Stimulated activated naive CD8-positive, alpha-beta T cell treated with anti-CD3 and anti-CD28 coated beads, Interleukin-15, Interleukin-2, amounts not matched to agents 100 ng/mL and 50 ng/mL, for 24 hours (primary cell): Measurements from ENCODE around the gene STH.
A peak's percentile ranks its signal among the peaks of the same experiment; 100 is the strongest.

Source experiments
- H3K27ac Mint-ChIP-seq: one replicate; pipeline ENCODE4 v1.8.0; 2021; ENCODE audit warnings: mild to moderate bottlenecking, mixed read lengths
- H3K27me3 Mint-ChIP-seq: one replicate; pipeline ENCODE4 v1.8.0; 2021; ENCODE audit warnings: mixed read lengths
- H3K36me3 Mint-ChIP-seq: one replicate; pipeline ENCODE4 v1.8.0; 2021; ENCODE audit warnings: low read depth, mixed read lengths
- H3K4me1 Mint-ChIP-seq: one replicate; pipeline ENCODE4 v1.8.0; 2021; ENCODE audit warnings: low read depth, mixed read lengths
- H3K4me3 Mint-ChIP-seq: one replicate; pipeline ENCODE4 v1.8.0; 2021; ENCODE audit warnings: mild to moderate bottlenecking, mixed read lengths
- H3K9me3 Mint-ChIP-seq: one replicate; pipeline ENCODE4 v1.8.0; 2021; ENCODE audit warnings: mixed read lengths

The STH gene

GRCh38 chr17:46043606-46044005, 44.6 kb downstream of the STH start:
- H3K36me3 Mint-ChIP-seq: peaks cover 74% of the 10 kb centered on the region
- H3K9me3 Mint-ChIP-seq: no peaks in the 10 kb centered on the region
- peaks cover 23% of the 10 kb centered on the region for H3K4me1 Mint-ChIP-seq
- no peaks in the 10 kb centered on the region for H3K27me3 Mint-ChIP-seq
- H3K27ac Mint-ChIP-seq: peak overlapping the region; percentile 50
- H3K4me3 Mint-ChIP-seq: no peak overlapping the region

- Mint-ChIP-seq H3K36me3 (peaks cover 79% of the 10 kb centered on the region), H3K27me3 (no peaks in the 10 kb centered on the region), H3K4me1 (peaks cover 25% of the 10 kb centered on the region), H3K27ac (peak overlapping the region; percentile 59), H3K9me3 (no peaks in the 10 kb centered on the region), H3K4me3 (no peak overlapping the region)
These were observed 45.4 kb downstream of the STH start for GRCh38 chr17:46044286-46044928.

- Mint-ChIP-seq H3K27me3 (no peaks in the 10 kb centered on the region), H3K4me1 (peaks cover 28% of the 10 kb centered on the region), H3K36me3 (peaks cover 81% of the 10 kb centered on the region), H3K27ac (no peak overlapping the region), H3K9me3 (no peaks in the 10 kb centered on the region), H3K4me3 (no peak overlapping the region)
These were observed 45.9 kb downstream of the STH start for GRCh38 chr17:46044989-46045388.

GRCh38 chr17:46045639-46046038, 46.6 kb downstream of the STH start:
- no peaks in the 10 kb centered on the region for H3K9me3 Mint-ChIP-seq
- no peaks in the 10 kb centered on the region for H3K27me3 Mint-ChIP-seq
- peaks cover 33% of the 10 kb centered on the region for H3K4me1 Mint-ChIP-seq
- H3K27ac Mint-ChIP-seq: peak overlapping the region; percentile 47
- H3K4me3 Mint-ChIP-seq: no peak overlapping the region
- H3K36me3 Mint-ChIP-seq: peaks cover 82% of the 10 kb centered on the region

- Mint-ChIP-seq H3K27ac (no peak overlapping the region), H3K27me3 (no peaks in the 10 kb centered on the region), H3K36me3 (peaks cover 85% of the 10 kb centered on the region), H3K4me3 (no peak overlapping the region), H3K9me3 (no peaks in the 10 kb centered on the region), H3K4me1 (peaks cover 46% of the 10 kb centered on the region)
These were observed 47.9 kb downstream of the STH start for GRCh38 chr17:46046957-46047356.

GRCh38 chr17:46047398-46047797, 48.3 kb downstream of the STH start:
- no peaks in the 10 kb centered on the region for H3K27me3 Mint-ChIP-seq
- H3K36me3 Mint-ChIP-seq: peaks cover 89% of the 10 kb centered on the region
- no peak overlapping the region for H3K27ac Mint-ChIP-seq

GRCh38 chr17:46047856-46048255, 48.8 kb downstream of the STH start:
- Mint-ChIP-seq H3K9me3 (no peaks in the 10 kb centered on the region), H3K36me3 (peaks cover 91% of the 10 kb centered on the region), H3K4me3 (no peak overlapping the region), H3K4me1 (peaks cover 52% of the 10 kb centered on the region), H3K27ac (no peak overlapping the region), H3K27me3 (no peaks in the 10 kb centered on the region)

More at GRCh38 chr17:46047398-46047797, 48.3 kb downstream of the STH start:
- Mint-ChIP-seq H3K9me3 (no peaks in the 10 kb centered on the region), H3K4me1 (peaks cover 51% of the 10 kb centered on the region), H3K4me3 (no peak overlapping the region)
